Left ventricle myocardium inferior (tissue), 1 donor: Measurements from ENCODE around the gene ARL11. TPM values are rescaled to one million over a fixed set of nuclear protein-coding genes. Genes with fewer than 3 reads are reported as not detected.
A peak's percentile ranks its signal among the peaks of the same experiment; 100 is the strongest.

Experiments used
- DNase-seq: peaks from one replicate; pipeline ENCODE4 v3.0.0-alpha.2; 2020
- H3K27ac ChIP-seq: fragments of 200-600 bp; replicated peaks from 2 replicates; pipeline ENCODE4 v1.8.0; 2021
- H3K27me3 ChIP-seq: fragments of 200-600 bp; 2 replicates; pipeline ENCODE4 v1.8.0; 2021; ENCODE audit warnings: low read depth
- H3K36me3 ChIP-seq: fragments of 200-600 bp; 2 replicates; pipeline ENCODE4 v1.8.0; 2021
- H3K4me1 ChIP-seq: fragments of 200-600 bp; 2 replicates; pipeline ENCODE4 v1.8.0; 2021
- H3K4me3 ChIP-seq: fragments of 200-600 bp; 2 replicates; pipeline ENCODE4 v1.8.0; 2021; ENCODE audit warnings: mild to moderate bottlenecking, moderate library complexity
- H3K9me3 ChIP-seq: fragments of 200-600 bp; replicated peaks from 2 replicates; pipeline ENCODE4 v1.8.0; 2021
- CTCF ChIP-seq: fragments of 200-600 bp; IDR thresholded peaks from 2 replicates; pipeline ENCODE4 v1.8.0; 2021; ENCODE audit warnings: antibody characterized with exemption, mild to moderate bottlenecking, borderline replicate concordance
- intact Hi-C: fragments of 100-400 bp; cut with micrococcal nuclease; formaldehyde crosslinking; loops from one replicate; pipeline ENCODE4 v1.11.0; 2022
- total RNA-seq: library from RNA; stranded (reverse); fragmentation: NEBNext Ultra II Directional; extraction: Animal tissue kit (Norgen Biotek cat#: 25700); gene quantifications from one replicate; pipeline ENCODE4 v1.2.1, GENCODE V29; 2021
- donor health status: DM: no; HTN: yes; CAD: no; lungs with severe emphysema.

ARL11 gene
- total RNA-seq, 1 donor from 2014 or later: 0.52 TPM

GRCh38 chr13:49629947-49630346 lies 1.6 kb downstream of the ARL11 start:
- H3K4me3 ChIP-seq: no peak overlapping the region
- no peaks in the 10 kb centered on the region for H3K27me3 ChIP-seq
- peaks cover 44% of the 10 kb centered on the region for H3K4me1 ChIP-seq
- peak overlapping the region; percentile 33 for H3K27ac ChIP-seq
- no peak for DNase-seq
- no peaks in the 10 kb centered on the region for H3K9me3 ChIP-seq
- H3K36me3 ChIP-seq: no peaks in the 10 kb centered on the region
- TF ChIP-seq CTCF: no peak
- intact Hi-C loops: no loop called here

GRCh38 chr13:49630580-49630979 lies 2.3 kb downstream of the ARL11 start:
- peaks cover 40% of the 10 kb centered on the region for H3K4me1 ChIP-seq
- intact Hi-C loops: no loop called here

GRCh38 chr13:49632156-49632555 lies 3.8 kb downstream of the ARL11 start:
- intact Hi-C loops: no loop called here
- no peaks in the 10 kb centered on the region for H3K36me3 ChIP-seq
- H3K4me1 ChIP-seq: peaks cover 43% of the 10 kb centered on the region

More at GRCh38 chr13:49630580-49630979, 2.3 kb downstream of the ARL11 start:
- Histone ChIP-seq H3K4me3 (no peak overlapping the region), H3K36me3 (no peaks in the 10 kb centered on the region), H3K27me3 (no peaks in the 10 kb centered on the region), H3K9me3 (no peaks in the 10 kb centered on the region), H3K27ac (peak overlapping the region; percentile 33)
- no peak for TF ChIP-seq CTCF
- DNase-seq: no peak

GRCh38 chr13:49633710-49634109 lies 5.4 kb downstream of the ARL11 start:
- no peaks in the 10 kb centered on the region for H3K36me3 ChIP-seq
- no peak overlapping the region for H3K27ac ChIP-seq
- H3K27me3 ChIP-seq: no peaks in the 10 kb centered on the region
- intact Hi-C loops: no loop called here
- no peak for DNase-seq
- H3K4me1 ChIP-seq: peaks cover 34% of the 10 kb centered on the region
- no peaks in the 10 kb centered on the region for H3K9me3 ChIP-seq
- no peak overlapping the region for H3K4me3 ChIP-seq
- no peak for TF ChIP-seq CTCF

More at GRCh38 chr13:49632156-49632555, 3.8 kb downstream of the ARL11 start:
- H3K27ac ChIP-seq: no peak overlapping the region
- H3K27me3 ChIP-seq: no peaks in the 10 kb centered on the region
- no peak overlapping the region for H3K4me3 ChIP-seq
- no peaks in the 10 kb centered on the region for H3K9me3 ChIP-seq
- DNase-seq: no peak
- TF ChIP-seq CTCF: no peak

- H3K4me1 ChIP-seq: peaks cover 18% of the 10 kb centered on the region
- H3K9me3 ChIP-seq: no peaks in the 10 kb centered on the region
- H3K4me3 ChIP-seq: peak overlapping the region; percentile 48
- H3K36me3 ChIP-seq: no peaks in the 10 kb centered on the region
- intact Hi-C loops: no loop called here
- H3K27ac ChIP-seq: no peak overlapping the region
- no peak for TF ChIP-seq CTCF
- no peak for DNase-seq
- H3K27me3 ChIP-seq: no peaks in the 10 kb centered on the region
Observed at GRCh38 chr13:49635599-49636433, 7.5 kb downstream of the ARL11 start.
